ENCODE measurements around the gene TCTN1. TPM values are rescaled to one million over a fixed set of nuclear protein-coding genes. Genes with fewer than 3 reads are reported as not detected.
A peak's percentile ranks its signal among the peaks of the same experiment; 100 is the strongest.
"Not testable (repeated sequence)": the region's sequence is repeated elsewhere in the genome, so short reads cannot be mapped to it uniquely, and the experiment has no call there.

Gene TCTN1
- total RNA-seq, 1 donor from 2014 or later: 15.4 TPM

DNA sequence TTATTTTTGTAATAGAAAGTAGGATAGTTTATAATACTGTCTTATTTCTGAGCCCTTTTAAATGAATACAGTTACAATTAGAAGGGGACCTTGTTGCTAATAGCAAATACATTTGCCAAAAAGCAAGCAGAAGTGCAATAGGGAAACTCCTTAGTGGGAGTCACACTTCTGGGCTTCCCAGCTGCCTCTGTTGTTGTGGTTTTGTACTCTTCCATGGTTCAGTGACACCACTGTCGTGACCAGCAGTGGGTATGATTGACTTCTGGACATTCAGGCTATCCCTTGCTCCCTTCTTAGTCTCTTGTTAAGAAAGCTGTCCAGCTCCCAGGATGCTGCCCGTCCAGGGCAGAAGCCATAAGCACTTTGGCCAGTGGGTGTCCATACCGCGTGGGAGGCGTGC, 22.6 kb downstream of the TCTN1 start:
- Mint-ChIP-seq H3K4me1 (peaks cover 24% of the 10 kb centered on the region), H3K4me3 (no peak overlapping the region), H3K36me3 (ENCODE audit: low read depth) (peaks cover 3% of the 10 kb centered on the region), H3K9me3 (no peaks in the 10 kb centered on the region), H3K27me3 (no peaks in the 10 kb centered on the region), H3K27ac (no peak overlapping the region)
- intact Hi-C loops (cut with micrococcal nuclease): no loop called here
- DNase-seq: no peak

DNA sequence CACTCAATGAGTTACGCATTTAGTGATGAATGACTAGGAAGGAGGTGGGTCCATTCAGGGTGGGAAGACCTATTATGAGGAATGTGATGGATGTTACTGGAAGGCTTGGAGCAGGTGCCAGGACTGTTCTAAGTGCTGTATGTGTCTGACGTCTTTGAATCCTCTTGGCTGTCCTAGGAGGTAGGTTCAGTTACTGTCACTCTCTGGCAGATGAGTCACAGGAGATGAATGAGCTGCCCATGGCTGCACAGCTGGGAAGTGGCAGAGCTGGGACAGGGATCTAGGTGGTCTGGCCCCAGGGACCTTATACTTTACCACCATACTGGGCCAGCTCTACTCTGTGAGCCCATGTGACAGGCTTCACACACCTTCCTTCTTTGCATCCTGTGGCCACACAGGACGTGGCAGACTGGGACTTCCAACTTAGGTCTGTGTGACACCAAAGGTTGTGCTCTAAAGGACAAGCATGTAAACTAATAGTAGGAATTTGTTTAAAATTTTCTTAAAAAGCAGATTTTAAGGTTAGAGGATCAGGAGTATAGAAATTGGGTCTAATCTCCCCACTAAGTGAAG, 24.0 kb downstream of the TCTN1 start:
- DNase-seq: no peak
- intact Hi-C loops (cut with micrococcal nuclease): no loop called here
- peaks cover 3% of the 10 kb centered on the region for H3K36me3 Mint-ChIP-seq (ENCODE audit: low read depth)
- H3K4me1 Mint-ChIP-seq: peaks cover 23% of the 10 kb centered on the region
- H3K9me3 Mint-ChIP-seq: no peaks in the 10 kb centered on the region
- no peak overlapping the region for H3K4me3 Mint-ChIP-seq
- peak overlapping the region; percentile 22 for H3K27ac Mint-ChIP-seq
- no peaks in the 10 kb centered on the region for H3K27me3 Mint-ChIP-seq

DNA sequence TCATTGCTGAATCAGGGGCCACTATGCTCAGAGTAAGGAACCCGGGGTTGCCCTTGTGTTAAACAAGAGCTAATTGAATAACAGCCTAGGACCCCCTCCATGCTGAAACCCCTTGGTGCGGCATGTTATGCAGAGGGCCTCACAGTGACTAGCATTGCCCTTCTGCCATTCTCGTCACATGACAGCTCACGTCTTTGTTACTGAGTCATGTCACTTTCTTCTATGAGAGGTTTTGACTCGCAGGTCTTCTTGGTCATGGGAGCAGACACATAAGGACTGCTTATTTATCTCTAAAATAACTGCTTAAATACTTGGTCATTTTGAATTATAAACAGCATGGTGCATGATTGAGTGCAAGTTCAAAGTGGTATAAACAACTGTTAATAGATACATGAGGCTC, 24.9 kb downstream of the TCTN1 start:
- Mint-ChIP-seq H3K4me1 (peaks cover 23% of the 10 kb centered on the region), H3K4me3 (no peak overlapping the region), H3K9me3 (no peaks in the 10 kb centered on the region), H3K36me3 (ENCODE audit: low read depth) (peaks cover 3% of the 10 kb centered on the region), H3K27ac (no peak overlapping the region), H3K27me3 (no peaks in the 10 kb centered on the region)
- intact Hi-C loops (cut with micrococcal nuclease): no loop called here
- DNase-seq: no peak

DNA sequence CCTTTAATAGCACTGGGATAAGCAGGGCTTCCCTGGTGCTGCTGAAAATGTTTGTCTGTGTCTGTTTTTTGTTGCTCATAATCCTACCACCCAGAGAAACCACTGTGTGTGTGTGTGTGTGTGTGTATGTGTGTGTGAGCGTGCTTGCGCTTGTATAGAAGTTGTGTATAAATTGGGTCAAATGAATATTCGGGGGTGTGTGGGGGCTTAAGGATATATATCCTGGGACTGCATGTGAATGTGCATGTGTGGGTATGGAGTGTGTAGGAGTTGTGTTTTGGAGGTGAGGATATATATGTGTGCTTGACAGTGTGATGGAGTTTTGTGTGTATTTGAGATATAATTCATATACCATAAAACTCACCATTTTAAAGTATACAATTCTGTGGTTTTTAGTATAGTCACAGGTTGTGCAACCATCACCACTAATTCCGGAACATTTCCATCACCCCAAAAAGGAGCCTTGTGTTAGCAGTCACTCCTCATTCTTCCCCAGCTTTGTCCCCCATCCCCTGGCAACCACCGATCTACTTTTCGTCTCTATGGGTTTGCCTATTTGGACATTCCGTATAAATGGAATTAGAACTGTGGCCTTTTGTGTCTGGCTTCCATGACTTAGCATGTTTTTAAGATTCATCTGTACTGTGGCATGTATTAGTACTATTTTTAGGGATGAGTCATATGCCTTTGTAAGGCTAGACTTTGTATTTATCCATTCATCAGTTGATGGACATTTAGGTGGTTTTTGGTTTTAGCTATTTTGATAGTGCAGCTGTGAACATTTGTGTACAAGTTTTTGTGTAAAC, 25.6 kb downstream of the TCTN1 start:
- intact Hi-C loops (cut with micrococcal nuclease): no loop called here
- DNase-seq: no peak
- Mint-ChIP-seq H3K27me3 (no peaks in the 10 kb centered on the region), H3K27ac (no peak overlapping the region), H3K36me3 (ENCODE audit: low read depth) (peaks cover 3% of the 10 kb centered on the region), H3K4me1 (peaks cover 23% of the 10 kb centered on the region), H3K9me3 (no peaks in the 10 kb centered on the region), H3K4me3 (no peak overlapping the region)

DNA sequence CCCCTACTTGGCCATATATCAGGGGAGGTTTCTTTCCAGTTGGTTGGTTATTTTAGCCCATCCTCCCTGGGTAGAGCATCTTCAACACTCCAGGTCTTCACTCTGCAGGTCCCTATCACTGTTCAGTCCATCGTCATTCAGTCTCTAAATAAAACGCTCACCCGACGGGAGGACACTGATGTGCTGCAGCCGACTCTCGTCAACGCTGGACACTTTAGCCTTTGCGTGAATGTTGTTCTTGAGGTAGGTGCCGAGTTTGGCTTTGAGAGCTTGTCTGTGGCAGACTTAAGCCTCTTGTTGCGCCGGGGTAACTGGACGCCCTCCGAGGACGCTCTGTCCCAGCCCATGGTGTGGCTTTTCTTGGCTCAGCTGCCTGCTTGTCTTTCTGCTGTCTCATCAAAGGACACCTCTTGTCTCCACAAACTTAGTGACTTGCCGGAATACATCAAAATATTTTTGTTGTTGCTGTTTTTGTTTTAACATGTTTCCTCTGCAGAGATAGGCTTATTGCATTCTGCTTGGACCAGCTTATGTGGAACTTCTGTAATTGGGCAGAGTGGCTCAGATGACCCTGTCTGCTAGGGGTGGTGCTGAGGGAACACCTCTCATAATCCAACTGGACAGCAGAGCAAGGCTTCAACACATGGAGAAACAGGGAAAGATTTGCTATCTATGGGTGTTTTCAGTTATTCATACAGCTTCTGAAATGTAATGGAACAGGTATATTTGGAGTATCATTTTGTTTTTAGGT, 26.5 kb downstream of the TCTN1 start:
- intact Hi-C loops (cut with micrococcal nuclease): no loop called here
- no peak overlapping the region for H3K4me3 Mint-ChIP-seq
- H3K9me3 Mint-ChIP-seq: no peaks in the 10 kb centered on the region
- H3K36me3 Mint-ChIP-seq (ENCODE audit: low read depth): peaks cover 3% of the 10 kb centered on the region
- no peaks in the 10 kb centered on the region for H3K27me3 Mint-ChIP-seq
- peaks cover 19% of the 10 kb centered on the region for H3K4me1 Mint-ChIP-seq
- DNase-seq: no peak
- no peak overlapping the region for H3K27ac Mint-ChIP-seq

DNA sequence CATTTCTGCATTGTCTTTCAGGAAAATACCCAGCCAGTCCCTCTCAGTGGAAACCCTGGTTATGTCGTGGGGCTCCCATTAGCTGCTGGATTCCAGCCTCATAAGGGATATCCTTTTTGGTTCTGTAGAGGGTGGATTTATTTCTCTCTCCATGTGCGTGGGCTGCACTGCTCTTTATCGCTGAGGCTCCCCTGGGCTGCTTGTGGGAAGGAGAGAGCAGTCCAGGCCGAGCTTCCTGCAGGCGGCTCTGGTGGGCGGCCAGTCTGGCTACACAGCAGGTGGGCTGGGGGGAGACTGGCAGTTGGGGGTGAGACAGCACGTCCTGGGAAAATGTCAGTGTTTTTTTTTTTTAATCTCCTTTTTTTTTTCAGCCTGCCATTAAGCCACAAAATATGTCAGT, 27.6 kb downstream of the TCTN1 start:
- intact Hi-C loops (cut with micrococcal nuclease): no loop called here
- Mint-ChIP-seq H3K36me3 (ENCODE audit: low read depth) (no peaks in the 10 kb centered on the region), H3K4me1 (peaks cover 16% of the 10 kb centered on the region), H3K4me3 (no peak overlapping the region), H3K27me3 (no peaks in the 10 kb centered on the region), H3K9me3 (no peaks in the 10 kb centered on the region), H3K27ac (no peak overlapping the region)
- no peak for DNase-seq

DNA sequence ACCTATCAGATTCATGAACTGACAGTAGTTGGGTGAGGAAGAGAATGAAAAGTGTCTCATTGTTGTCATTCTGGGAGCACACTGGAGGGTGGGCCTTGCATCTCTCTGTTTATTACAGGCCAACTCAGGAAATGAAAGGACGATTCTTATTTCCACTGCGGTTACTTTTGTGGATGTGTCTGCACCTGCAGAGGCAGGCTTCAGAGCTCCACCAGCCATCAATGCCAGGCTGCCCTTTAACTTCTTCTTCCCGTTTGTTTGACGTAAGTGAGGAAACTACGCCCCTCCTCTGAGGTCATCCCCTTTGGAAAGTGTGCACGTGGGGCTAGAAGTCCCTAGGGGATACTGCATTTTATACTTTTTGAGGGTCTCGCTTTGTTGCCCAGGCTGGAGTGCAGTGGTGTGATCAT, 33.7 kb downstream of the TCTN1 start:
- no peaks in the 10 kb centered on the region for H3K9me3 Mint-ChIP-seq
- no peaks in the 10 kb centered on the region for H3K27me3 Mint-ChIP-seq
- peaks cover 37% of the 10 kb centered on the region for H3K36me3 Mint-ChIP-seq (ENCODE audit: low read depth)
- peak; percentile 69 for DNase-seq
- H3K27ac Mint-ChIP-seq: peak overlapping the region; percentile 59
- peak overlapping the region; percentile 8 for H3K4me3 Mint-ChIP-seq
- H3K4me1 Mint-ChIP-seq: peaks cover 20% of the 10 kb centered on the region
- intact Hi-C loops (cut with micrococcal nuclease): loop anchor here (2.0 kb wide), 1 partner anchor 29 kb away; no protein-coding TSS in a partner anchor

DNA sequence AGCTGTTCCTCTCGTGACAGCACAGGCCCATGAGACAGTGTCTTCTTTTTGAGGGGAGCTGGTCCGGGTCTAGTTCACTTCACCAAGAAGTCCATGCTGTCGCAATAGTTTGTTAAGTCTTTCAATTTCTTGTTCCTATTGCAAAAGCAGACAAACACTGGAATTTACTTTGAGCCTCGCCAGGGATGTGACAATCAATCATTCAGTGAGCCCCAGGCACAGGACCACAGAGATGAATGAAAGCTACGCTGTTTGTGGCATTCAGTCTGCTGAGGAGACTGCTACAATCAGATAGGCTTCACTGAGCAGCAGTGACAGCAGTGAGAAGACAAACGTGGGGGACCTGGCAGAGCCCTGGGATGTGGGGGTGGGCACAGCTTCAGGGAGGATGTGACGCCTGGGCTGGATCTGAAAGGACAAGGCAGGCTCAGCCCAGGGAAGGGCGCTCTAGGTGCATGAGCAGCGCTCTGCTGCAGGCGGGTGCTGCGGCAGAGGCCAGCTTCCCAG, 35.5 kb downstream of the TCTN1 start:
- H3K36me3 Mint-ChIP-seq (ENCODE audit: low read depth): peaks cover 43% of the 10 kb centered on the region
- H3K9me3 Mint-ChIP-seq: no peaks in the 10 kb centered on the region
- intact Hi-C loops (cut with micrococcal nuclease): no loop called here
- DNase-seq: no peak
- no peaks in the 10 kb centered on the region for H3K27me3 Mint-ChIP-seq
- H3K27ac Mint-ChIP-seq: no peak overlapping the region
- peaks cover 22% of the 10 kb centered on the region for H3K4me1 Mint-ChIP-seq
- H3K4me3 Mint-ChIP-seq: no peak overlapping the region

DNA sequence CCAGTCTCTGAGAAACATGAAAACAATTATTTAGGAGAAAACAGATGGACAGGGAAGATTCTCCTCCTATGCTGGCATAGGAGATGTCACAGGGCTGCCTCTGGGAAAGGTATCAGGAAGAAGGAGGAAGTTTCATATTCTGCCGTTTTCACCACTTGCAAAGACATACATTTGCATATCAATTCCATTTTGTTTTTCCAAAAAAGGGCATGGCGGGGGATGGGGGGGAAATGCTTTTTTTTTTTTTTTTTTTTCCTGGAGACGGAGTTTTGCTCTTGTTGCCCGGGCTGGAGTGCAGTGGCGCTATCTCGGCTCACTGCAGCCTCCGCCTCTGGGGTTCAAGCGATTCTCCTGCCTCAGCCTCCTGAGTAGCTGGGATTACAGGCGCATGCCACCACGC, 40.3 kb downstream of the TCTN1 start:
- H3K9me3 Mint-ChIP-seq; DNase-seq; intact Hi-C loops (cut with micrococcal nuclease); H3K4me3 Mint-ChIP-seq; H3K27me3 Mint-ChIP-seq: not testable (repeated sequence)
- Mint-ChIP-seq H3K4me1 (peaks cover 11% of the 10 kb centered on the region), H3K36me3 (ENCODE audit: low read depth) (peaks cover 36% of the 10 kb centered on the region), H3K27ac (peak overlapping the region; percentile 16)

DNA sequence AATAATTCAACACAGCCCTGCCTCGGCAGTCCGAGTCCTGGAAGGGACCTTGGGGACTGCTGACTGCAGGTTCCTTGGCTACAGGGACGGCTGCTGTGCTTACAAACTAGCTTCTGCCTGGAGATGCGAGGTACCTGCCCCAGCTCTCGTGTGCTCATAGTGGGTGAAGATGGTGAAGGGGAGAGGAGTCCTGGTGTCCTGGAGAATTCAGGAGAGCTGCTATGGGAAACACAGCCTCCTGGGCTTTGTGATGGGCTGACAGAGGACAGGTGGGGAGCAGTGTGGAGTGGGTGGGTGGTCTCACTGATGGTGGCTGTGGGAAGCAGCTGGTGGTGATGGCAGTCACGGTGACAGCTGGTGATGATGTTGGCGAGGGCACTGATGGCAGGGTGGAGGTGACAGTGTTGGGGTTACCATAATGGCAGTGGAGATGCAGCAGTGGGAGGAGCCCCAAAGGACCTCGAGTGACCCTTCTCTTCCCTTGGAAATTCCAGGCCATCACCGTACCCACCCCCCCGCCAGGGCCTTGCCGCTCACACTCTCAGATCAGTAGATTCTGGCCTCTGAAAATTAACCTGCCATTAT, 42.2 kb downstream of the TCTN1 start:
- no peak for DNase-seq
- Mint-ChIP-seq H3K36me3 (ENCODE audit: low read depth) (peaks cover 28% of the 10 kb centered on the region), H3K4me1 (peaks cover 15% of the 10 kb centered on the region), H3K27me3 (no peaks in the 10 kb centered on the region), H3K9me3 (no peaks in the 10 kb centered on the region), H3K4me3 (no peak overlapping the region), H3K27ac (no peak overlapping the region)
- intact Hi-C loops (cut with micrococcal nuclease): no loop called here

DNA sequence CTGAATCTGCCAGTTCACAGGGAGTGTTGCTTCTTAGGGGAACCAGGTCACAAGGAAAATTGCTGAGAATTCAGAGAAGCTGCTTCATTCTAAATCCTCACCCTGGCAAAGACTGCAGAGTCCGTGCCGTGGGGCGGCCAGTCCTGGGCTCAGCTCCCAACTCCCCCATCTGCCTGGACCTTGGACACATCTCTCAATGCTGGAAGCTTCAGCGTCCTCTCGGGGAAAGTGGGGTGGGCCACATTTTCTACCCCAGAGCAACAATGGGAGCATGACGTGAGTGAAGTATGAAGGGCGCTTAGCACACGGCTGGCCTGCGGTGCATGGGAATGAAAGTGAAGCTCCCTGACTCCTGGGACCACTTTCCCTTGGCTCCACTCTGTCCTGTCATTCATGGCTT, 43.8 kb downstream of the TCTN1 start:
- no peaks in the 10 kb centered on the region for H3K27me3 Mint-ChIP-seq
- H3K9me3 Mint-ChIP-seq: no peaks in the 10 kb centered on the region
- H3K4me1 Mint-ChIP-seq: peaks cover 25% of the 10 kb centered on the region
- no peak overlapping the region for H3K27ac Mint-ChIP-seq
- intact Hi-C loops (cut with micrococcal nuclease): no loop called here
- H3K36me3 Mint-ChIP-seq (ENCODE audit: low read depth): peaks cover 25% of the 10 kb centered on the region
- no peak overlapping the region for H3K4me3 Mint-ChIP-seq
- no peak for DNase-seq

DNA sequence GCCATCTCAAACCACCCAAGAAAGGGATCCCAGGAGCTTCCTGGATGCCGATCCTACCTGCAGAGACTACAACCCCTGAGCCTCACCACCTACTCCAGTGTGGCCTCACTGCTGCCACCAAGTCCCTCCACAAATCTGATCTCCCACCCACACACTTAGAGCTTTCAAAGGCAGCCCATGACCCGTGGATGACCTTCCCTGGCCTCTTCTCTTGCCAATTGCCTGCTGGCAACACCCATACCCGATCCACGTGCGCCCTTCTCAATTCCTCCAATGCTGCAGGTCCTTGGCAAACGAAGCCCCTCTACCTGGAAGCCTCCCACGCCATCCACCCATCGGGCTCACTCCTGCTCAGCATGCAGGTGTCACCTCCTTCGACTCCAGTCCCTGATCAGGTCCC, 44.3 kb downstream of the TCTN1 start:
- no peak for DNase-seq
- peaks cover 25% of the 10 kb centered on the region for H3K36me3 Mint-ChIP-seq (ENCODE audit: low read depth)
- intact Hi-C loops (cut with micrococcal nuclease): no loop called here
- H3K9me3 Mint-ChIP-seq: no peaks in the 10 kb centered on the region
- H3K4me1 Mint-ChIP-seq: peaks cover 25% of the 10 kb centered on the region
- H3K27me3 Mint-ChIP-seq: no peaks in the 10 kb centered on the region
- H3K4me3 Mint-ChIP-seq: no peak overlapping the region
- H3K27ac Mint-ChIP-seq: no peak overlapping the region

DNA sequence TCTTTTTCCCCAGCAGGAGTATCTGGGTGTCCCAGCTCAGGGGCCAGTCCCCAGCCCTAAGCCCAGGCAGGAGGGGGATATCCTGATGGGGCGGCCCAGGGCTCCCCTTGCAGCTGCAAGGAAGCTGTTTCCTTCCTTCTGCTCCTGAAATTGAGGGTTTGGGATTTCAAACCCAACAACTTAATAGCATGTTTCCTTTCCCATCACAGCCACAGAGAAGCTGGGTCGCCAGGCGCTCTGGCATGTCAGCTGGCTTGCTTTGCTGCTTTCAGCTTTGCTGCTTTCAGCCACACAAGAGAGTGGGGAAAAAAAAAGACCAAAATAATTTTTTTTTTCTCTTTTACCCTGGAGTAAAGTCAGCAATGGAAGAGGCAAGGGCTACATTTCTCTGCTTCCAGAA, 44.9 kb downstream of the TCTN1 start:
- peaks cover 23% of the 10 kb centered on the region for H3K4me1 Mint-ChIP-seq
- no peak for DNase-seq
- peaks cover 24% of the 10 kb centered on the region for H3K36me3 Mint-ChIP-seq (ENCODE audit: low read depth)
- intact Hi-C loops (cut with micrococcal nuclease): no loop called here
- no peak overlapping the region for H3K4me3 Mint-ChIP-seq
- no peaks in the 10 kb centered on the region for H3K27me3 Mint-ChIP-seq
- H3K27ac Mint-ChIP-seq: peak overlapping the region; percentile 18
- no peaks in the 10 kb centered on the region for H3K9me3 Mint-ChIP-seq
